Activated B cell treated with CpG ODN at 0.5 μM for 24 hours (primary cell): Measurements from ENCODE around the gene PKN3. TPM values are rescaled to one million over a fixed set of nuclear protein-coding genes. Genes with fewer than 3 reads are reported as not detected.
"Not testable (repeated sequence)": the region's sequence is repeated elsewhere in the genome, so short reads cannot be mapped to it uniquely, and the experiment has no call there.

ENCODE experiments used
- ATAC-seq: fragments of 200-7000 bp; cut with Tn5 transposase; one replicate; pipeline ENCODE4 v1.10.0; 2021; ENCODE audit warnings: low read depth, mild to moderate bottlenecking, moderate library complexity
- CTCF ChIA-PET: fragments of 350-600 bp; sonication (Branson Sonifier 250); formaldehyde crosslinking; loops from one replicate; lab custom pipeline; 2021; ENCODE audit warnings: antibody characterized with exemption; lab: Charles Lee
- POLR2A ChIA-PET: fragments of 350-600 bp; sonication (Branson Sonifier 250); formaldehyde crosslinking; loops from one replicate; lab custom pipeline; 2021; ENCODE audit warnings: antibody characterized with exemption; lab: Charles Lee
- DNase-seq: peaks from one replicate; pipeline ENCODE4 v3.0.0; 2022
- H3K27ac Mint-ChIP-seq: one replicate; pipeline ENCODE4 v1.8.0; 2020; ENCODE audit warnings: mixed read lengths
- H3K27me3 Mint-ChIP-seq: one replicate; pipeline ENCODE4 v1.8.0; 2021; ENCODE audit warnings: mixed read lengths
- H3K36me3 Mint-ChIP-seq: one replicate; pipeline ENCODE4 v1.8.0; 2021; ENCODE audit warnings: low read depth, mixed read lengths
- H3K4me1 Mint-ChIP-seq: one replicate; pipeline ENCODE4 v1.8.0; 2021; ENCODE audit warnings: mixed read lengths
- H3K4me3 Mint-ChIP-seq: one replicate; pipeline ENCODE4 v1.8.0; 2020; ENCODE audit warnings: mild to moderate bottlenecking, mixed read lengths
- H3K9me3 Mint-ChIP-seq: one replicate; pipeline ENCODE4 v1.8.0; 2020; ENCODE audit warnings: mixed read lengths
- CTCF ChIP-seq: fragments of 200-600 bp; IDR thresholded peaks from one replicate; pipeline ENCODE4 v1.8.0; 2022; ENCODE audit warnings: antibody characterized with exemption, mild to moderate bottlenecking
- intact Hi-C: fragments of 100-400 bp; cut with micrococcal nuclease; formaldehyde crosslinking; loops from one replicate; pipeline ENCODE4 v1.15.1; 2024
- total RNA-seq: library from RNA; stranded (reverse); gene quantifications from 2 replicates; pipeline ENCODE4 v1.2.3, GENCODE V29; 2022

Gene PKN3
- total RNA-seq, 1 donor from 2014 or later, result 17.4 TPM

- no peak for DNase-seq
- intact Hi-C loops, result loop anchor here (2.0 to 5.0 kb wide), 2 partner anchors 67 to 225 kb away; partner anchors contain the start of genes KYAT1, LRRC8A and ZDHHC12
- ATAC-seq, result no peak
- H3K9me3 Mint-ChIP-seq, result no peaks in the 10 kb centered on the region
- peaks cover 18% of the 10 kb centered on the region for H3K4me1 Mint-ChIP-seq
- POLR2A ChIA-PET, result interaction anchor here (0.5 to 2.1 kb wide), 12 partner anchors 13 to 132 kb away, joined by 3 to 13 read pairs (median 6); partner anchors contain the start of genes SET and ZDHHC12
- CTCF ChIA-PET, result no interaction called here
- H3K4me3 Mint-ChIP-seq, result peak overlapping the region; percentile 92
- H3K27me3 Mint-ChIP-seq, result no peaks in the 10 kb centered on the region
- H3K36me3 Mint-ChIP-seq, result peaks cover 2% of the 10 kb centered on the region
- peak overlapping the region; percentile 99 for H3K27ac Mint-ChIP-seq
- TF ChIP-seq CTCF, result no peak
Measured at GRCh38 chr9:128657344-128657704, 45.0 kb upstream of the PKN3 start.

GRCh38 chr9:128657796-128658195, 44.5 kb upstream of the PKN3 start:
- DNase-seq, result no peak
- no peak for ATAC-seq
- ChIA-PET POLR2A (interaction anchor here (0.6 to 2.1 kb wide), 8 partner anchors 12 to 105 kb away, joined by 3 to 12 read pairs (median 4); partner anchors contain the start of gene ZDHHC12), CTCF (no interaction called here)
- intact Hi-C loops, result loop anchor here (2.0 to 5.0 kb wide), 2 partner anchors 67 to 225 kb away; partner anchors contain the start of genes KYAT1, LRRC8A and ZDHHC12
- Mint-ChIP-seq H3K4me1 (peaks cover 18% of the 10 kb centered on the region), H3K9me3 (no peaks in the 10 kb centered on the region), H3K36me3 (peaks cover 2% of the 10 kb centered on the region), H3K27me3 (no peaks in the 10 kb centered on the region), H3K27ac (peak overlapping the region; percentile 99), H3K4me3 (no peak overlapping the region)
- TF ChIP-seq CTCF, result no peak

- CTCF ChIA-PET, intact Hi-C loops: not testable (repeated sequence)
Measured at GRCh38 chr9:128666481-128666941, 35.8 kb upstream of the PKN3 start.

GRCh38 chr9:128669786-128670185, 32.5 kb upstream of the PKN3 start:
- no peak for DNase-seq
- H3K9me3 Mint-ChIP-seq, result no peaks in the 10 kb centered on the region
- POLR2A ChIA-PET, result interaction anchor here (0.7 to 0.8 kb wide), 2 partner anchors 13 kb away, joined by 6 read pairs; partner anchors contain the start of gene DYNC2I2
- H3K36me3 Mint-ChIP-seq, result peaks cover 2% of the 10 kb centered on the region
- H3K4me3 Mint-ChIP-seq, result no peak overlapping the region
- no peaks in the 10 kb centered on the region for H3K4me1 Mint-ChIP-seq
- H3K27ac Mint-ChIP-seq, result no peak overlapping the region
- CTCF ChIA-PET, result interaction anchor here (0.7 kb wide), 1 partner anchor 504 kb away, joined by 6 read pairs; no protein-coding TSS in a partner anchor
- H3K27me3 Mint-ChIP-seq, result no peaks in the 10 kb centered on the region
- no peak for TF ChIP-seq CTCF
- intact Hi-C loops, result no loop called here
- ATAC-seq, result no peak

More at GRCh38 chr9:128666481-128666941, 35.8 kb upstream of the PKN3 start:
- not testable (repeated sequence) for H3K27me3 Mint-ChIP-seq, ATAC-seq, H3K4me1 Mint-ChIP-seq, H3K4me3 Mint-ChIP-seq, H3K36me3 Mint-ChIP-seq, H3K27ac Mint-ChIP-seq, H3K9me3 Mint-ChIP-seq, DNase-seq
- POLR2A ChIA-PET, result interaction anchor here (0.6 kb wide), 1 partner anchor 246 kb away, joined by 3 read pairs; the partner anchor contains the start of gene CERCAM

- peaks cover 2% of the 10 kb centered on the region for H3K4me1 Mint-ChIP-seq
- CTCF ChIA-PET, result no interaction called here
- peaks cover 22% of the 10 kb centered on the region for H3K36me3 Mint-ChIP-seq
- no peak for TF ChIP-seq CTCF
- no peak for DNase-seq
- POLR2A ChIA-PET, result interaction anchor here (1.3 kb wide), 1 partner anchor 12 kb away, joined by 3 read pairs; no protein-coding TSS in a partner anchor
- ATAC-seq, result no peak
- no peaks in the 10 kb centered on the region for H3K9me3 Mint-ChIP-seq
- H3K4me3 Mint-ChIP-seq, result no peak overlapping the region
- no peaks in the 10 kb centered on the region for H3K27me3 Mint-ChIP-seq
- intact Hi-C loops, result no loop called here
- no peak overlapping the region for H3K27ac Mint-ChIP-seq
Measured at GRCh38 chr9:128675382-128675781, 26.9 kb upstream of the PKN3 start.
